ENCODE data around the gene IGFBP5.

The IGFBP5 gene

GRCh38 chr2:216695401-216695821 is at the start of gene IGFBP5:
TSS of gene IGFBP5 (minus strand) at chr2:216695549. CDS start at chr2:216694775, 774 bp downstream.
- DNase-seq: no peak

DNA sequence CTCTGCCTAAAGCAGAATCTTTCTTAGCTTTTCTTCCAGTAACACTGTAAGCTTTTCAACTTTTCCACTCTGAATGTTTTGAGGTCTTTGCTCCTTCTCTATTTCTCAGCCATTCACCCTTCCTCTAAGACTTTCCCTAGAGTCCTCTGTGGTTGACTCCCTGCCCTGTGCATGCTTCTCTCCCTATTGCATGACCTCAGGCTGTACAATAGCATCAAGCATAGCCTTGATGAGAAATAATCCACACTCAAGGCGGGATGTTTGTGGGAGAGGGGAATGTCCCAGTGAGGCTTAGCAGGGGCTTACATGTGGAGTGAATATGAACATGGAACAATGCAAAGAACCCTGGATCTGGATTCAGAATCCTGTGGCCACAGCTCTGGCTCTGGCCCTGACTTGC is 48.4 kb upstream of the IGFBP5 start:
- DNase-seq: no peak

- DNase-seq: no peak
Observed at GRCh38 chr2:216742411-216742810, 47.1 kb upstream of the IGFBP5 start.

DNA sequence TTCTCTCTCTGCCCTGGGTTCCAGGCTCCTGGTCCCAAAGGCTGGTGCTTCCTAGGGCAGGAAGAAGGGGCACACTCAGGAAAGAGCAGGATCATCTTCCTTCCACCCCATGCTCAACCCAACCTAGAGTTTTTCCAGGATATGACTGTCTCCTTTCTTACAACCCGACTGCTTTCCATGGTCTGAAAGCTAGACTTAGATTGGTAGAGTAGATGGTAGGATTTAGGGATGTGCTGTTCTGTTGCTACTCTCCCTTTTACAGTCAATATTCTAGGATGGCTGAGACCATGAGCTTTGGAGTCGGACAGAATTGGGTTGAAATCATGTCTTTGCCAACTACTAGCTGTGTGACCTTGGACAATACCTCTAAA is 45.9 kb upstream of the IGFBP5 start:
- DNase-seq: no peak

- DNase-seq: no peak
Observed at GRCh38 chr2:216740557-216741222, 45.3 kb upstream of the IGFBP5 start.

DNA sequence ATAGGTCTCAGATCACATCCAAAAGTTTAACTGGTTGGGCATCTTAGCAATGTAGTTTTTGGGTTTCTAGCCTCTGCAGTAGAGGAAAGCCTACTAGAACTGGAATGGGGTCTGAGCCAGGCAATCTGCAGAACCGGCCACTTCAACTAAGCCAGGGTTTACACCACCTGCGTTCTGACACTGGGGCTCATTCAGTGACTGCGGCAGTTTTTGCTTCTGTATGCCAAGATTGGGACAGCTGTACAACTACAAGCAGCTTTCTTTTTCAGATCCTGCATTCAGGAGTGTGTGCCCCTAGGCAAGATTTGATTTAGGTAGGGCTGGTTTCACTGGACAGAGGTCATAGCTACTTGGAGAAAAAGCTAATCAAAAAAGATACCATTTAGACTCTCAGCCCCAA is 43.7 kb upstream of the IGFBP5 start:
- DNase-seq: no peak

DNA sequence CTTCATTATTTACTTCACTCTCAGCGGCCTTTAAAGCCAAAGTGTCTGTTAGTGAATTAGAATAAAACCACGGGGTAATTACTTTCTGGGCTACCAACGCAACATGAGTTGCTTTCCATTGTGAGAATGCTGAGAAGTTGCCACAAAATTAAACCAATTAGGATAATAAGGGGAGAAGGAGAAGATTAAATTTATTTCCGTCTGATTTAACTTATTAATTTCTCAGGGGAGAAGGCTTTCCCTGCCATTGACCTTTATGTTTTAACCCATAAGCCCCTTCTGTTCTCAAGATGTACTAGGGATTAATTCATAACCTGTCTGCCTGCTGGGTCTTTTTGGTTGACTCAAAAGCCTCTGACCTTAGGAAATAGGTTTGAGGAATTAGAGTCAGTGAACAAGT is 42.3 kb upstream of the IGFBP5 start:
- DNase-seq: no peak

GRCh38 chr2:216736326-216736725 is 41.0 kb upstream of the IGFBP5 start:
- DNase-seq: no peak

GRCh38 chr2:216735668-216736067 is 40.3 kb upstream of the IGFBP5 start:
- DNase-seq: no peak

GRCh38 chr2:216735086-216735485 is 39.7 kb upstream of the IGFBP5 start:
- DNase-seq: peak; percentile 13

GRCh38 chr2:216733046-216733445 is 37.7 kb upstream of the IGFBP5 start:
- DNase-seq: no peak

GRCh38 chr2:216732334-216732733 is 37.0 kb upstream of the IGFBP5 start:
- no peak for DNase-seq

DNA sequence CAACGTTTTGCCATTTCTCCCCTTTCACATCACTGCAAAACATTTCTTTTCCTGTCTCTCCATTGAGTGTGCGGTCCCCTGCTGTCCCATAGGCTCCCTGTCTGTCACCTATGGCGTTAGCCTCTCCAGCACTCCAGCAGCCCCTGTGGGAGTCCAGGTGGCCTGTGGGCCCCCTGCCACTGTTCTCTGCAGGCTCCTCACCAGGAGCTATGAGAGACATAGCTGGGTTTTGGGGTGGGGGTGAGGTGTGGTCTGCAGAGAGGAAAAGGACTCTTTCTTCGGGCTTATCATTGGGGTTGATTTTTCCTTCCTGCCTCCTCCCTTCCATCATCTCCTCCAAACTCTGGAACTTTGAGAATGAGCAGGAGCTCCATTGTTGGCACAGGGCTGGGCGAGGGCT is 36.1 kb upstream of the IGFBP5 start:
- no peak for DNase-seq

- DNase-seq: no peak
Observed at GRCh38 chr2:216730871-216731270, 35.5 kb upstream of the IGFBP5 start.

DNA sequence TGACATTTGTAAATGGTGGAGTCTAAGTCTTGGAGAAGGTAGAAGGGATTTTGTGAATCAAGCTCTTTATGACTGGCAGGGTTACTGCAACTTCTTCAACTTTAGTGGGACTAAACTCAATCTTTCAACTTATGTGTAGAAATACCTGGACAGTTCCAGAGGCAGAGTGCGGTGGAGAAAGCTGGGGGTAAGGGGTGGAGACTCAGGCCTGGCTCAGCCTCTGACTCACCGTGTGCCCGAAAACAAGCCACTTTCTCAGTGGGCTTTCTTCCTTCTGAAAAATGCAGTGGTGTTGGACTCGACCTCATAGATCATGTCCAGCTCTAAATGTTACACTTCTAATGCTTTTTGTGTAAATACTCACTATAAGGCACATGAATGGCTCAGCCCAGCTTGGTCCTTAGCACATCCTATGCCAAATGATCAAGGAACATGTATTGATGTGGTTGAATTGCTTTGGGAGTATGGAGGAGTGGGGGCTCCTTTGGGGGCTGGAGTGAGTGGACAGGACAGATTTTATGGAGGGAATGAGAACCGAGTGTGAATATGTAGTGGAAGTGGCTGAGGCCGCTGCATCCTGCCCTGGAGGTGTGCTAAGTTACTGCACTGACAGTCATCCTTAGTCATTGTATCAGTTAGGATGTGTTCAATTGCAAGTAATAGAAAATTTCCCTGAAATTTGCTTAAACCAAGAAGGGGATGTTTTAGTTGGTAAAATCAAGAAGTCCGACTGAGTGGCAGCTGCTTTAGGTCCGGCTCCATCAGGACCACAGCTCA is 32.2 kb upstream of the IGFBP5 start:
- no peak for DNase-seq

DNA sequence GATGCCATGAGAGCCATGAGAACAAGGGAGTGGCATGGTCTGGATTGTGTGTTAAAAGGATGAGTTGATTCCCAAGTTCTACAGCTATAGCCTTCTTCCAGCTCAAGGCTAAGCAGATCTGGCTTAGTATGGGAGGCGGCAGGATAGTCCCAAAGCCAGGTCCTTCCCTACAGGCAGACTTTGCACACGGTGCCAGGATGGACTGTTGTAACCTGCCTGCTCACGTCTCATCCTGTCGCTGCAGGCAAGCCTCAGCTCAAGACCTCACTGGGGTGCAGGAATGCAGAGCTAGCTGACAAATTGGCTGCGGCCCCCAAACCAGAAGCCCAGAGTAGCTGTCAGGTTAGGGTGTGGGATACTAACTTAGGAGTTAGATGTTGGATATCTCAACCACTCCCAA is 28.8 kb upstream of the IGFBP5 start:
- DNase-seq: no peak

GRCh38 chr2:216721141-216721540 is 25.8 kb upstream of the IGFBP5 start:
- DNase-seq: no peak

DNA sequence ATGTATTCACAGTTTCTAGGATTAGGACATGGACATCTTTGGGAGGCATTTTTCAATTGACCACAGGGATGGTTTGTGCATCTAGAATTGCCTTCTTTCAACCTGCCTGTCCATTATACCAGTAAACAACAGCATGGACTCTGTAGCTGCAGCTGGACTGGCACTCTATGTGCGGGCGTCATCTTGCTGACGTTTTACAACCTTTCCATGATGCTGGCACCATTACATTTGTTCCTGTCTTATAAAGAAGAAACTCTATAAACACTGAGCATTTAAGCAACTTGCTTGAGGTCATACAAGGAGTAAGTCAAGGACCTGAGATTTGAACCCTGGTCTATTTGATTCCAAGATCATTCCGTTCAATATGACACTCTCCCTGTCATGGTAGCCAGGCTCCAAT is 25.4 kb upstream of the IGFBP5 start:
- DNase-seq: no peak

DNA sequence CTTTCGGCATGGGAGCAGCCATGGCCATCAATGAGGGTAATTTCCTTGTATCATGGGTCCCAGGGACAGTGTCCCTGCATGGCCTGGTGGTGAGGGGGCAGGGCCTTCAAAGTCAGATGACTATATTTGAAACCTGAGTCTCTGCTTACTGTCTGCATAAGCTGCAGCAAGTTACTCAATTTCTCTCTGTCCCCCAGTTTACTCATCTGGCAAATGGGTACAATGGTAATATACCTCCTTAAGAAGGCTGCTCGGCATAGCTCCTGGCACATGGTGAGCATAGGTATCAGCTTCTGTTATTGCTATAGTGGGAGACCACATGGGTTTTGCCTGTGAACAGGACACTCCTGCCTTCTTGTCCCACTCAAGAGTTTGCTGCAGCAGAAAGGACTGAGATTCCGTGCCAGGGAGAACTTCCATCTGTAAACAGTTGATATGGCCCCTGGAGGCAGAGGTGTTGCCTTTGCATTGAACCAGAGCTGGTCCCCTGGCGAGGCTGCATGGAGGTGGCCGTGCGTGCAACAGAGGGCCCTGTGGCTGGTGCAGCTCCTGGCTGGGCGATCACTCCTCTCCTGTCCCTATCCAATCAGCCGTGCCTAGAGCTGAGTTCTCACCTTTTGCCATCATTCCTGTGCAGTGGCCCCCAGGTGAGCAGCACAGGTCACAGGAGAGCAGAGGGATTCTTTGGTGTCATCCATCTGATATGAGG is 22.7 kb upstream of the IGFBP5 start:
- no peak for DNase-seq

GRCh38 chr2:216717491-216717901 is 22.1 kb upstream of the IGFBP5 start:
- DNase-seq: no peak

- DNase-seq: no peak
Observed at GRCh38 chr2:216716109-216716508, 20.8 kb upstream of the IGFBP5 start.

DNA sequence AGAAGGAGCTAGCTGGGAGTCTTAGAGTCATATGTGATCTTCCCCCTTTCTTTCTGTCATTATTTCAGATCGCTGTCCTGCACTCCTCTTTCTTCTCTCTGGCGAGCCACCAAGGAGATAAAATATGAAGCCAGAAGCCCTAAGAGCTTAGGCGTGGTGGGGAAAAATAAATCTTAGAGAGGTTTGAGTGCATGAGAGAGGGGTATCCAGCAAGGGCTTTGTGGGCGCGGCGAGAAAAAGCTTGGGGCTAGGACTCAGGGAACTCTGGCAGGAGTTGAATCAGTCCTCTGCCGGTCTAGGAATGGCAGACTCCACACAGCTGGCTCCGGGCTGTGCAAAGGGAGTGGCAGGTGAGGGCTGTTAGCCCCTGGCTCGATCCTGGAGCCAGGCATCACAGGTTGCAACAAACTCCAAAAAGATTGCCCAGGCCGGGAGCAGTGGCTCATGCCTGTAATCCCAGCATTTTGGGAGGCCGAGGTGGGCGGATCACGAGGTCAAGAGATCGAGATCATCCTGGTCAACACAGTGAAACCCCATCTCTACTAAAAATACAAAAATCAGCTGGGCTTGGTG is 20.1 kb upstream of the IGFBP5 start:
- DNase-seq: no peak

GRCh38 chr2:216714376-216714775 is 19.0 kb upstream of the IGFBP5 start:
- DNase-seq: no peak
